G401 (cell line): ENCODE results near the gene NDUFA13. TPM values are rescaled to one million over a fixed set of nuclear protein-coding genes. Genes with fewer than 3 reads are reported as not detected.

ENCODE experiments used
- DNase-seq: peaks from one replicate; pipeline ENCODE4 v3.0.0-alpha.2; 2015; ENCODE audit warnings: low spot score
- in situ Hi-C: cut with HindIII; loops from 2 replicates; pipeline ENCODE4 v1.10.0; 2016; ENCODE audit warnings: low sequenced_read_pairs, mixed read lengths
- total RNA-seq: library from RNA; depleted of rRNA; stranded (reverse); fragments of >200 nt; shearing (Covaris generic); gene quantifications from 2 replicates; pipeline ENCODE4 v1.2.3, GENCODE V29; 2014; rRNA removed

Gene NDUFA13
- total RNA-seq, 1 experiment from 2014 or later, result 182 TPM

DNA sequence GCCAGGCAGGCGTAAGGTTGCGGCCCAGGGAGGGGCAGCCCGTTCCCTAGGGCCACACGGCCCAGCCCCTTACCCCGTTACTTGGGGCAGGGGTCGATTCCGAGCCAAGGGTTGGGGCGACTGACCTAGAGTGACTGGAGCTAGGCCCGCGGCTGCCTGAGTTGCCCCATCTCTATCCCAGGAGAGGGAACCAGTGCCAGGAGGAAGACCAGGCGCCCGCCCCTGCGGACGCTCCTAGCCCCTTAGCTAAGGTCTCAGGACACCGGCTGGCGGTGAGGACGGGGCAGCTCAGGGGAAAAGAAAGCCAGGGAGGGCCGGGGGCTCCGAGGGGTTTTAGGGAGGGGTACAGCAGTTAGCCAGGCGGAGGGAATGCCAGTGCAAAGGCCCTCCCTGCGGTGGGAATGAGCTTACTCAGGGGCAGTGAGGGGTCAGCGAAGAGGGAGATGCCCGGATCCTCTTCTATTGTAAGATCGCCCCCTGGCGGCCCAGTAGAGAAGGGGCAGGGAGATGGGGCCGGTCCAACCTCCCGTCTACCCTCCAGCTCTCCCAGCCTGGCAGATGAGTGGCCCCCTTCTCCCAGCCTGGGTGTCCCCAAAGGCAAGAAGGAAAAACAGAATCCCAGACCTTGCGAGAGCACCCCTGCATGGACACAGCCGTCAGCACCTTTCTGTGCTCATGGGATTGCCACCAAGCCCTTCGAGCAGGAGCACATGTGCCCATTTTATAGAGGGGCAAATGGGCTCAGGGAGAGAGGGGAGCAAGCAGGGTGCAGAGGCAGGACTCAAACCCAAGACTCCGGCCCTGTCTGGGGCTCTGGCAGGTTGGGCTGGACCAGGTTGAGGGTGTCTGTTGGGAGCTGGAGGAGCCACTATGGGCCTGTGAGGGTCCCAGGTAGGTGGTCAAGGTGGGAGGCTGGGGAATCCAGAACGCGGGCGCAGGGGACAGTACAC is 38.3 kb downstream of the NDUFA13 start:
- no peak for DNase-seq
- in situ Hi-C loops, result no loop called here

DNA sequence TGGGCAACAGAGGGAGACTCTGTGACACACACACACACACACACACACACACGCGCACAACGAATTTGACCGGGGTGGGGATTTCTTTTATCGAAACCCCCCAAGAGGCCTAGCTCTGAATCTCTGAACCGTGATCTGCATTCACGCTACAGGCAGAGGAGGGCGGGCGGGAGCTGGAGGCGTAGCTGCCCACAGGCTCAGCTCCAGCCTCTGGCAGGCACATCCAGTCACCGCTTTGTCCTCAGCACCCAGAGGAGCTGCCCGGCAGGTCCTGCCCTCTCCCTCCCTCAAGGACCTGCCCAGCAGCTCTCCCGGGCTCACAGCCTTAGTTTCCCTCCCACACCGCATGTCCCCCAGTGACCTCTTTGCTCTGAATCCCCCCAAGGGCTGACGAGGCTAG is 42.0 kb downstream of the NDUFA13 start:
- no peak for DNase-seq
- in situ Hi-C loops, result no loop called here

DNA sequence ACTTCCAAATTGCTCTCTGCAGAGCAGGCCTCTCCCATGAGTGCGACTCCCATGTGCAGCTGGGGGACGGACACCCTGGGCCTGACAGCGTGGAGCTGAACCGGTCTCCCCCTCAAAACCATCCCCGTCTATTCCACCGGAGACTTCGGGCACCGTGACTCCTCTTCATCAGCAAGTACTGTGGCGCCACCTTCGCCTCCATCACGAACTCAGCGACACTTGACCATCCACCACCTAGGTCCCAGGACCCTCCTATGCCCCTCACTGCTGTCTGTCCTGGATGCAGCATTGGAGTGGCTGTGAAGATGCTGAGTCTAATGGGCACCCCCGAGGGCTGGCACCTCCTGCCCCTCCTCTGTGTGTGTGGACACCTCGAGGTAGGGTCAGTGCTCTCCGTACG is 42.6 kb downstream of the NDUFA13 start:
- in situ Hi-C loops, result no loop called here

DNA sequence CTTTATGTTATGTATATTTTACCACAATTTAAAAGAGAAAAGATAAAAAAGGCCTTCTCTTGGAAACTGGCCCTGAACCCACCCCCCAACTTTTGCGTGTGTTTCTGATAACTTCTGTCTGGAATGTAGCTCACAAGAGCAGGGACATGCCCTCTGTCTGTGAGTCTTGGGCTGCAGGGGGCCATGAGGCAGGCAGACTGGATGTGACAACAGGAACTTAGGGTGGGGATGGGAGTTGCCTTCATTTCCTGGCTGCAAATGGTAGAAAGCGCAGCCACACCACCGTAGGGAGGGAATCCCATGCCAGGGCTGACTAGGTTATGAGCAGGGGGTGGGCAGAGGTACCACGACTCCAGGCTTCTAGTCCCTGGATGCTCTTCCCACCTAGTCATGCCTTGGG is 43.9 kb downstream of the NDUFA13 start:
- no peak for DNase-seq
- in situ Hi-C loops, result no loop called here

More for the DNA sequence above, 42.6 kb downstream of the NDUFA13 start:
- DNase-seq, result no peak

DNA sequence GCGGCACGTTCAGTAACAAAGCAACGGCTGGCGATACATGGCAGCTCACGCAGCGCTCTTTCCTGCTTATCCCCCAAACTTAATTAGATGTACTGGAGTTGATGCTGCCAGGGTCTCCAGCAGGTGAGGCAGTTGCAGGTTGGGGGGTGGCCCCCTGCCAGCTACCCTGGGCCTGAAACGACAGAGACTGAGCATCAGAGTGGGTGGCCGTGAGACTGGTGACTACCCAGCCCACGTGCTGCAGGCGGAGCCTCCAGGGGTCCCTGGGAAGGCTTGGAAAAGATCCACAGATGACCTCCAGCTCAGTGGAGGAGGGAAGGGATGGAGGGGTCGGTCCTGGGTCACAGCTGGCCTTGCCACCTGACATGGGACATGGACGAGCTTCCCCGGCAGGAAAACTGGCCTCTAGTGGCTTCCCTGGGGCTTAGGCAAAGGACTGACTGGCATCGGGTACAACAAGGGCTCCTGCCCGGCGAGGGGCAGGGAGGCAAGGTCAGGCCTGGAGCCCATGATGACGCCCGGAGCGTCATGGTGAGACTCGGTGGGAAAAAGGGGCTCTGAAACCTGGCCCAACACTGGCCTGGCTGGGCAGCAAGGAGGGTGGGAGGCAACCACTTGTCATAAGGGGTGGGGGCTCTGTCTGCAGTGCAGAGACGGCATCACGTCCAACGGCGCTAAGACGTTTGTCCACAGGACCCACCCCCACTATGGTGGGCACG is 46.1 kb downstream of the NDUFA13 start:
- DNase-seq, result no peak
- in situ Hi-C loops, result no loop called here

DNA sequence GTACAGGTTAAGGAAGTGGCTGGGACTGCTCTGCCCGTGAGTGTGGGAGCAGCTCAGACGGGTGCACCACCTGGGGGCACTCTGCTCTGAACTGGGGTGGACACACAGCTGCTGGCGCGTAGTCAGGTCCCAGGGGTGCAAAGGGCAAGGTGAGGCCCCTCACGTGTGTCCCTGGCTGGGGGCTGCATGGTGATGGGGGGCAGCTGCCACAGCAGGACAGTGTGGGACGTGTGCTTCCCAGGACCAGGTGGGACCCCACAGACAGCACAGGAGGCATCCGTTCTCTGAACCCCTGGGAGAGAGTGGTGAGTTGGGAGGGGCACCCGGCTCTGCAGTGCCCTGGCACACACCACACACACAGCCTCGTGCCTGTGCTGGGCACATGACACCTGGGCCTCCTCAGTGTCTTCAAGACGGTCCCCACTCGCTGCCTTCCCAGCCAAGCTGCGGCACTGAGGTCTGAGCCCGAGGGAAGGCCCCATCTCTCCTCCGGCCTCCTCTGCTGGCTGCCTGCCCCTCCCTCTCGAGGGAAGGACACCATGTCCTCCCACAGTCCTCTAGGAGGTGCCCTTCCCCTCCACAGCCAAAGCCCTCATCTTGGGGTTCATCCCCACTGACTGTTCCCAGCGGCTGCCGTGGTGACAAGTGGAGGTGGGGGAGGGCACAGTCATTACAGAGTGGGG is 46.8 kb downstream of the NDUFA13 start:
- in situ Hi-C loops, result no loop called here

DNA sequence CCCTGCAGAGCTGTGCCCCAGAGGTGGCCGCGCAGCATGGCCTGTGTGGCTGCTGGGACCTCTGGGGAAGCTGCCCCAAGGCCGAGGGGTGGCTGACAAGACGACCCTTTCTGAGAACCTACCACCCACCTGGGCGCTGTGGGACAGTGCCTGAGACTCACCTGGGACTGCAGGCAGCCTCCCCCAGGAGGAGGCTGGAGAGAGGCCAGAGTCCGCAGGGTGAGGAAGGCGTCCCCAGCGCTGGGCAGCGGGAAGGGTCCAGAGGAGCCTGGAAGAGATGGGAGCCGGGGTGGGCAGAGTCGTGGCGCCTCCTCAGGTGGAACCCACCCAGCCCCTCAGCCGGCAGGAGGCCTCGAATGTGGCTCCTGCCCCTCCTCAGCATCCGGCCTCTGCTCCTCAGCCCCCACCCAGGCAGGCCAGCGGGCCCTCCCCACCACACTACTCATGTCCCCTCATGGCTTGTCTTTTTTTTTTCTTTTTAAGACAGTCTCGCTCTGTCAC is 47.4 kb downstream of the NDUFA13 start:
- in situ Hi-C loops, result no loop called here
- DNase-seq, result no peak

More for the DNA sequence above, 46.8 kb downstream of the NDUFA13 start:
- DNase-seq, result no peak

DNA sequence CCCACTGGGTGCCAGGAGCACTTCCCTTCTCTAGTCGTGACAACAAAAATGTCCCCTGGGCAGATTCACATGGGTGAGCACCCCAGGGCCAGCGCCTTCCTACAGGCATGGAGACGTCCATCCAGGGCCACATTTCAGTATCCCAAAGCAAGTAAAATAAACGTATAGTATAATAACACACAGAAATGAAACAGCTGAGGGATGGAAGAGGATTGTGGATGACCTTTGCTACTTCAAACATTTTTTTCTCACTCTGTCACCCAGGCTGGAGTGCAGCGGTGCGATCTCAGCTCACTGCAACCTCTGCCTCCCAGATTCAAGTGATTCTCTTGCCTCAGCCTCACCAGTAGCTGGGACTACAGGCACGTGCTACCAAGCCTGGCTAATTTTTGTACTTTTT is 50.3 kb downstream of the NDUFA13 start:
- DNase-seq, result no peak
- in situ Hi-C loops, result no loop called here

DNA sequence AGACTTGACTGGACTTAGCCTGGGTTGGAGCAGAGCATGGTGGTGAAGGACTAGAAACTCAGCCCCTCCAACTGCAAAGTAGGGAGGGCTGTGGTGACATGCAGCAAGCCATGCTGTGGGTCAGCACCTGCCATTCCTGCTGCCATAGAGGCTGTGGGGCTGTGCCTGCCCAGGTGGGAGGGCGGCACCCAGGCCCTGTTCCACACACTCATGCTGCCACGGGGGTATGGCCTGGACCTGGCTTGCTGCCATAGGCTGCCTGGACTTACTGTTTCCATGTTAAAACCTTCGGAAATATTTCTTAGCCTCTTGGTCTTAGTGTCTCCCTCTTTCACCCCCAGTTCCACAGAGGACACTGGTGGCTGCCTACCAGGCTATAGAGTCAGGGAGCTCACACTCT is 51.4 kb downstream of the NDUFA13 start:
- in situ Hi-C loops, result no loop called here
- DNase-seq, result no peak

DNA sequence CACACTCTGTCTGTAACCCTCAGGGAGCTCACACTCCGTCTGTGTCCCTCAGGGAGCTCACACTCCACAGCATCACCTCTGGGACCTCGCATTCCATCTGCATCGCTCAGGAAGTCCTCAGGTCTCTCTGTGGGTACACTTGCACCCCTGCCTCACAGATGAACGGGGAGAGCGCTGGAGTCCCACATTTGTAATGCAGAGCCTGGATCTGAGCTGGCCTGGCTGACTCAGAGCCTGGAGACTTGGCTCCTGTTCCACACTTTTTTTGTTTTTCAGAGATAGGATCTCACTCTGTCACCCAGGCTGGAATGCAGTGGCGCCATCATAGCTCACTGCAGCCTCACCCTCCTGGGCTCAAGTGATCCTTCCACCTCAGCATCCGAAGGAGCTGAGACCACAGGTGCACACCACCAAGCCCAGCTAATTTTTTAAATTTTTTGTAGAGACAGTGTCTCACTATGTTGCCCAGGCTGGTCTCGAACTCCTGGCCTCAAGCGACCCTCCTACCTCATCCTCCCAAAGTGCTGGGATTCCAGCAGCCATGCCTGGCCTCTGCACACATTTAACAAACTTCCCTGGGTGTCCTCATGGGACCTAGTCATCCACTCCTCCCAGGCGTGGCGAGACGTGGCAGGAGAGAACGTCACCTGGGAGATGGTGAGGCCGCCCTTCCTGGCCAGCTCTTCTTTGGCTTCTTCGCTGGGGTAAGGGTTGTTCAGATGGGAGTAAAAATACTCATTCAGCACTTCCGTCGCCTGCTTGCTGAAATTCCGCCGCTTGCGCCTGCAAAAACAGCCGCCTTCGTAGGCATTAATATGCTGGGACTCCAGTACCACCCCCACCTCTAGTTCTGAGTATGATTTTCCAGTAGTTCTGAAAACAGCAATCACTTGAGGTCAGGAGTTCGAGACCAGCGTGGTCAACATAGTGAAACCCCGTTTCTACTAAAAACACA is 53.1 kb downstream of the NDUFA13 start:
- in situ Hi-C loops, result no loop called here
- no peak for DNase-seq

DNA sequence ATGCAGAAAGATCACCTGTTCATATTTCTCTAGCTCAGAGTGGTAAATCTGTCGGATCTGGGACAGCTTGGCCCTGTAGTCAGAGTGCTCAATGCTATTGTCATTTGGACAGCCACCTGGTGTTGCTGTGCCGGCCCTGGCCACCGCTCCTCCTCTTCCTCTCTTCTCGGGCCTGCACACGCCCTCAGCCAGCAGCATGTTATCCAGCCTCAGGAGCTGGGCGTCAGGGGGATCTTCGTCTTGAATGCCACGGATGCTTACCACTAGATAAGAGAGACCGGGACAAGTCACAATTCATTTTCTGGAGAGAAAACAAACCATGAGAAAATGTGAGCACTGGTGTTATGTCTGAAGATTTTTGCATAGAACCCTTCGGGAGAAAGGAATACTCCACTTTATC is 54.5 kb downstream of the NDUFA13 start:
- in situ Hi-C loops, result no loop called here
- no peak for DNase-seq

DNA sequence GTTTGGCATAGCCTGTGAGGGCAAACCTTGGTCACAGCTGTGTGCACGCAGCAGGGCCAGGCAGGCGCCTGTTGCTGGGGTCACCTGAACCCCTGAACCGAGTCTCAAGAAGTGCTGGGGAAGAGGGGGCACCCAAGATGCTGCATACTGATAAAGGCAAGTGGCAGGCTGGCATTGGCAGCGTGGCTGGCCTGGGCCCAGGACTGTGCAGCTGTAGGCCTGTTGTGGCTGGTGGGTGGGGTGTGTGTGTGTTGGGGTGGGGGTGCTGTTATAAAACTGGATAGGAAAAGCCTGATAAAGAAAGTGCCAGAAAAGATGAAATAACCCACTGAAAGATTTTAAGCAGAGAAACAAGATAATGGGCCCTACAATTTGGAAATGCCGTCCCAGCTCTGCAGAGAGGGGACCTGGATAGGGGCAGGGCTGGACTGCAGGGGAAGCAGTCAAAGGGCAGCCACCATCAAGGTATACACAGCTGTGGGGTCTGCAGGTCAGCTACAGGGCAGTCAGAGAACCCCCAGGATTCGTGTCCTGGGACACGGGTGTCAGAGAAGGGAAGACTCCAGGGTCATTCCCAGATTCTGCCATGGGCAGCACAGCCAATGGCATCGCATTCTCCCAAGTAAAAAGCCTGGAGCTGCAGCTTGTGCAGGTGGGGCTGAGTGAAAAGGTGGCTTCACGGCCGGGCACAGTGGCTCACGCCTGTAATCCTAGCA is 55.2 kb downstream of the NDUFA13 start:
- in situ Hi-C loops, result no loop called here
- no peak for DNase-seq

DNA sequence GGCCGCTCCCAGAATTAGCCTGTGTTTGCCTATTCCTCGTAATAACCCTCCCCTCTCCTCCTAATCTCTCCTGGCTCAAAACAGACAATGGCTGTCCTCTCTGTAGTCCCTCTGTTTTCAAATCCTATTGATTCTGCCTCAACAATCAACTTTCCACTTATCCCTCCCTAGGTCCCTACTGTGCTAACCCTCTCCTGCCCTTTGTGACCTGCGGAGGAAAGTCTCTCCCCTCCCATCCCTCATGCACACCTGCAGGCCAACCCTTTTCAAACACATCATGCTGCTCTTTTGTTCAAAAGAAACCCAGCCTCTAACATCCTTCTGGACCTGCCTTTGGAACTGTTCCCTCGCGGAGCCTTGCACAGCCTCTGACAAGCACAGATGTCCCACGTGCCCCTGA is 59.4 kb downstream of the NDUFA13 start:
- no peak for DNase-seq
- in situ Hi-C loops, result no loop called here

Other genes starting within 250 kb of the NDUFA13 start
- gene TM6SF2, start 242.9 kb upstream of the NDUFA13 start, total RNA-seq, result 2.2 TPM in 1 of 2 replicates, not detected in the other
- gene SUGP1, start 195.7 kb upstream of the NDUFA13 start, total RNA-seq, result 37.2 and 65.6 TPM in 2 replicates
- 18.2 and 25.5 TPM in 2 replicates for gene MAU2, start 195.4 kb upstream of the NDUFA13 start, total RNA-seq
- 47.2 and 80.3 TPM in 2 replicates for gene GATAD2A, start 110.5 kb upstream of the NDUFA13 start, total RNA-seq
- gene TSSK6, start 677 bp upstream of the NDUFA13 start, total RNA-seq, result 2.4 and 8.3 TPM in 2 replicates
- 0.37 TPM in 2 replicates for gene YJEFN3, start 12.7 kb downstream of the NDUFA13 start, total RNA-seq
- gene CILP2, start 22.0 kb downstream of the NDUFA13 start, total RNA-seq, result 0.12 and 0.37 TPM in 2 replicates
- gene PBX4, start 102.5 kb downstream of the NDUFA13 start, total RNA-seq, result 2.2 and 7.7 TPM in 2 replicates
- 5.6 and 6.3 TPM in 2 replicates for gene LPAR2, start 112.0 kb downstream of the NDUFA13 start, total RNA-seq
- gene GMIP, start 127.4 kb downstream of the NDUFA13 start, total RNA-seq, result 5.8 and 21.8 TPM in 2 replicates
- 36.0 and 48.0 TPM in 2 replicates for gene ATP13A1, start 147.5 kb downstream of the NDUFA13 start, total RNA-seq
- gene ZNF101, start 152.6 kb downstream of the NDUFA13 start, total RNA-seq, result 15.9 and 19.1 TPM in 2 replicates
- gene ZNF14, start 216.9 kb downstream of the NDUFA13 start, total RNA-seq, result 4.7 and 7.8 TPM in 2 replicates